HG03460 (cell line): Measurements from ENCODE around the gene DNASE2.

ENCODE experiments used
- ATAC-seq: cut with Tn5 transposase; IDR thresholded peaks from one replicate; pipeline ENCODE4 v1.9.1; 2021; ENCODE audit not compliant: unreplicated experiment

The DNASE2 gene

GRCh38 chr19:12836529-12836863 is 44.8 kb downstream of the DNASE2 start:
- no peak for ATAC-seq

DNA sequence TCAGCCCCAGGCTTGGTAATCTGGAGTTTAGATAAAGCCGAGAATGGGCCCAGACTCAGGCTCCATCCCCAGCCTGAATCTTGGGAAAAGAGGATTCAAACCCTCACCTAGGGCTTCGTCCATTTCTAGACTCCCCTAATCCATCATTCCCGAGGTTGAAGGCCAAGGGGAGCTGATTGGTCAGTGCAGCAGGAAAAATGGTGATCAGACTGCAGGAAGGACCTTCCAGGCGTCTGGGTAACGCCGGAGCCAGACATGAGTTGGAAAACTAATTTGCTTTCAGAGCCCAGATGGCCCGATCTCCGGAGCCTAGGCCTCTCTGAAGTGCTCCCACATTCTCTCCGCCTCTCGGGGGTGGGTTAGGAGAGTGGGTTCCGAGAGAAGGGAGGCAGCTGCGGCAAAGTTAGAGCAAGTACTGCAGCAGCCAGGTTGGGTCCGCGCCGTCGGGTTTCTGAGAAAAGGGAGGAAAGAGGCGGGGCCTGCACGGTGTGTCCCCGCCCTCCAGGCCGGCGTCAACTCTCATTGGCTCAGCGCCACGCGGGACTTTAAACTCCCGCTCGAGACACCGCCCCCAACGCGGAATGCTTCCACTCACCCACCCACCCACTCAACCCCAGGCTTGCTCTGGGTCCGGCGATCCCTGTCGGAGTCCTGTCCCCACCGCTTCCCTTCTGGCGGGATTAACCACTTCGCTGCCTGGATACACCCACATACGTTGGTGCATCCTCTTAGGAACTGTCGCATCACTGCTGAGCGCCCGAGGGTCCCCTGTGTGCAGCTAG is 46.1 kb downstream of the DNASE2 start:
- ATAC-seq, result no peak

GRCh38 chr19:12834566-12834943 is 46.7 kb downstream of the DNASE2 start, which contains the start of gene RTBDN:
Gene RTBDN, minus strand, starts transcription at chr19:12834579. Its CDS starts 4,600 bp downstream, at chr19:12829979.
- ATAC-seq, result no peak

- no peak for ATAC-seq
These were observed 47.3 kb downstream of the DNASE2 start for GRCh38 chr19:12833738-12834565.

- no peak for ATAC-seq
These were observed 47.9 kb downstream of the DNASE2 start for GRCh38 chr19:12833418-12833737.

GRCh38 chr19:12828494-12828893 is 52.8 kb downstream of the DNASE2 start:
- ATAC-seq, result no peak

- ATAC-seq, result no peak
These were observed 55.8 kb downstream of the DNASE2 start for GRCh38 chr19:12825254-12826131.
